ENCODE measurements around the gene RNFT1.
"Not testable (repeated sequence)": the region's sequence is repeated elsewhere in the genome, so short reads cannot be mapped to it uniquely, and the experiment has no call there.

RNFT1 gene

DNA sequence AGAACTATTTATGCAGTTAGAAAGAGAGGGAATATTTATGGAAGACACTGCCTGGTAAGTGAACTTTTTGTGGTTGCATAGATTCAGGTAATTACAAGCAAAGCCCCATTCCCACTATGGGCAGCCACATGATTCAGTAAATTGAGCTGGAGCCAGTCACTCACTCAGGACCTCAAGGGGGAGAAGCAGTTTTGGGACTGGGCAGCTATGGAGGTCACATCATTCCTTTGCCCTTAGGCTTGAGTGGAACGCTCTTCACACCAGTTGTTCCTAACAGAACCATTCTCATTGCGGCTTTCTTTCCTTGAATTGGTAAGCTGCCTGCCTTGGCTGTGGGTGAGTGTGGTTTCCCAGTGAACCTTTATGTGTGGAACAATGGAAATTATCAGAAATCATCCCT lies 34.4 kb downstream of the RNFT1 start:
- not testable (repeated sequence) for H3K4me1 ChIP-seq (ENCODE audit: low read depth, poor library complexity, severe bottlenecking); H3K27me3 ChIP-seq (ENCODE audit: insufficient read depth, low read depth); H4K20me1 ChIP-seq (ENCODE audit: insufficient read depth); H2AFZ ChIP-seq (ENCODE audit: low read depth); H3K36me3 ChIP-seq (ENCODE audit: insufficient read depth); H3K4me2 ChIP-seq; H3K4me3 ChIP-seq (IDR thresholded peaks at IDR 0.05; ENCODE audit: insufficient read depth, low read depth, low read length); H3K27ac ChIP-seq; H3K9ac ChIP-seq; H3K79me2 ChIP-seq (ENCODE audit: insufficient read depth, low read depth)

DNA sequence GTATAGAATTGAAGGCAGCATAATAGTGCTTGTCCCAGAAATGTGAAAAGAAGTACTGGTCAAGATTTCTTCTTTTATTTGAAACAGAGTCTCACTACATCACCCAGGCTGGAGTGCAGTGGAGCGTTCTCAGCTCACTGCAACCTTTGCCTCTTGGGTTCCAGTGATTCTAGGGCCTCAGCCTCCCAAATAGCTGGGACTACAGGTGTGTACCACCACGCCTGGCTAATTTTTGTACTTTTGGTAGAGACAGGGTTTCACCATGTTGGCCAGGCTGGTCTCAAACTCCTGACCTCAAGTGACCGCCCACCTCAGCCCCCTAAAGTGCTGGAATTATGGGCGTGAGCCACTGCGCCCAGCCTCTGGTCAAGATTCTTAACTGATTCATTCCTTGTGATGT lies 43.9 kb downstream of the RNFT1 start:
- not testable (repeated sequence) for H3K4me2 ChIP-seq; H3K79me2 ChIP-seq (ENCODE audit: insufficient read depth, low read depth); H3K36me3 ChIP-seq (ENCODE audit: insufficient read depth)

DNA sequence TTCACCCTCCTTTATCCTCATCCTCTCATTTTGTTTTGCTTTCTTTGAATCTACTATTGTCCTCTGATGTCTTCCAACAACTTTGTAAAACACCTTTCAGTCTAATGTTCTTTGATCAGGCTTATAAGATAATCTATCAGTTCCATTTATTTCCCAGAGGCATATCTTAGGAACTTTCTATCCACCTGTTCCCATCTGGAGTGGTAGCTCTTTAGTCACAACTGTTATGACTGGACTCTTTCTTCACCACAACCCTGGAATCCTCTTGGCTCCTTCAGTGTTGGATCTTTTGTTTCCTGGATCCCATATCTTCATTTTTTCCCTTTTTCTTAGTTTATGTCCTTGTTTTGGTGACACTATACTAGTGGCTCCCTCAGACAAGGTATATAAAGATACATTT lies 48.1 kb downstream of the RNFT1 start:
- H3K9ac ChIP-seq, result no peak overlapping the region

More for the DNA sequence above, 43.9 kb downstream of the RNFT1 start:
- H2AFZ ChIP-seq (ENCODE audit: low read depth); H3K27ac ChIP-seq; H3K27me3 ChIP-seq (ENCODE audit: insufficient read depth, low read depth); H4K20me1 ChIP-seq (ENCODE audit: insufficient read depth); H3K9ac ChIP-seq; H3K4me1 ChIP-seq (ENCODE audit: low read depth, poor library complexity, severe bottlenecking); H3K4me3 ChIP-seq (IDR thresholded peaks at IDR 0.05; ENCODE audit: insufficient read depth, low read depth, low read length): not testable (repeated sequence)

DNA sequence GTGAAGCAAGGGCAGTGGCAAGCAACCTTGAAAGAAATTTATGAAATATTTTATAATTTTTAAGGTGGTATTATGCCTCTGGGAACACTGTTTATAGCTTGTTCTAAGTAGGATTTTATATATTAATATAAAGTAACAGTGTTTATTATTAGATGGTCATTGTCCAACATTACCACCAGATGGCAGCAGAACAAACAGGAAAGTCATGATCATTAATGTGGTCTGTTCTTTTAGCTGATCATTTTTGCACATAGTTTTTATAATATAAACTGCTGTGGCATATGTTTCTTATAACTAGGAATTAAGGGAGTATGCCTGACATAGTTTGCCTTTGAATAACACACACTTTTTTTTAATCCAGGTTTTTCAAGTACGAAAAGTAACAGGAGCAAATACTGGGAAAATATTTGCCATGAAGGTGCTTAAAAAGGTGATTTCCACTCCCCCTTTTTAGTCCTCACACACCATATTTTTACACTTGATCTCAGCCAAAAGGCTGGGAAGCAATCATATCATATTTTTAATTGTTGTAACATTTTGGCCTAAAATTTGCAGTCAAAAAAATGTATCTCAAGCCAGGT lies 50.2 kb downstream of the RNFT1 start:
- Histone ChIP-seq H3K36me3 (ENCODE audit: insufficient read depth) (no peaks in the 10 kb centered on the region; the same call in 1 of the 2 replicates), H3K9ac (no peak overlapping the region)

More for the DNA sequence above, 48.1 kb downstream of the RNFT1 start:
- TF ChIP-seq, protein P1, sequence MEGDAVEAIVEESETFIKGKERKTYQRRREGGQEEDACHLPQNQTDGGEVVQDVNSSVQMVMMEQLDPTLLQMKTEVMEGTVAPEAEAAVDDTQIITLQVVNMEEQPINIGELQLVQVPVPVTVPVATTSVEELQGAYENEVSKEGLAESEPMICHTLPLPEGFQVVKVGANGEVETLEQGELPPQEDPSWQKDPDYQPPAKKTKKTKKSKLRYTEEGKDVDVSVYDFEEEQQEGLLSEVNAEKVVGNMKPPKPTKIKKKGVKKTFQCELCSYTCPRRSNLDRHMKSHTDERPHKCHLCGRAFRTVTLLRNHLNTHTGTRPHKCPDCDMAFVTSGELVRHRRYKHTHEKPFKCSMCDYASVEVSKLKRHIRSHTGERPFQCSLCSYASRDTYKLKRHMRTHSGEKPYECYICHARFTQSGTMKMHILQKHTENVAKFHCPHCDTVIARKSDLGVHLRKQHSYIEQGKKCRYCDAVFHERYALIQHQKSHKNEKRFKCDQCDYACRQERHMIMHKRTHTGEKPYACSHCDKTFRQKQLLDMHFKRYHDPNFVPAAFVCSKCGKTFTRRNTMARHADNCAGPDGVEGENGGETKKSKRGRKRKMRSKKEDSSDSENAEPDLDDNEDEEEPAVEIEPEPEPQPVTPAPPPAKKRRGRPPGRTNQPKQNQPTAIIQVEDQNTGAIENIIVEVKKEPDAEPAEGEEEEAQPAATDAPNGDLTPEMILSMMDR (conservative IDR thresholded peaks at IDR 0.05; ENCODE audit: low read depth, low read length), result no peak
- Histone ChIP-seq H3K27me3 (ENCODE audit: insufficient read depth, low read depth) (no peaks in the 10 kb centered on the region), H4K20me1 (ENCODE audit: insufficient read depth) (no peaks in the 10 kb centered on the region), H3K4me3 (IDR thresholded peaks at IDR 0.05; ENCODE audit: insufficient read depth, low read depth, low read length) (no peak overlapping the region), H3K4me1 (ENCODE audit: low read depth, poor library complexity, severe bottlenecking) (peaks cover 21% of the 10 kb centered on the region), H3K27ac (no peak overlapping the region), H3K4me2 (no peak overlapping the region), H2AFZ (ENCODE audit: low read depth) (no peak overlapping the region), H3K36me3 (ENCODE audit: insufficient read depth) (no peaks in the 10 kb centered on the region; the same call in 1 of the 2 replicates), H3K79me2 (ENCODE audit: insufficient read depth, low read depth) (no peaks in the 10 kb centered on the region; the same call in 1 of the 2 replicates)

DNA sequence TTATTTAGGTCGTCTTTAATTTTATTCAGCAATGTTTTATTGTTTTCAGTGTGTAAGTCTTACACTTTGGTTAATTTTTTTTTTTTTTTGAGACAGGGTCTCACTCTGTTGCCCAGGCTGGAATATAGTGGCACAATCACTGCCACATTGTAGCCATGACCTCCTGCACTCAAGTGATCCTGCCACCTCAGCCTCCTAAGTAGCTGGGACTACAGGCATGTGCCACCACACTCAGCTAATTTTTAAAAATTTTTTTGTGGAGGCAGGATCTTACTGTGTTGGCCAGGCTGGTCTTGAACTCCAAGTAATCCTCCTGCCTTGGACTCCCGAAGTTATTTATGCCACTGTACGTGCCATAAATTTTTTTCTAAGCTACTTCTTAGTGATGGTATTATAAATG lies 57.1 kb downstream of the RNFT1 start:
- Histone ChIP-seq H4K20me1 (ENCODE audit: insufficient read depth) (peaks cover 5% of the 10 kb centered on the region; the same call in 1 of the 2 replicates), H2AFZ (ENCODE audit: low read depth) (no peak overlapping the region), H3K4me2 (no peak overlapping the region), H3K4me3 (IDR thresholded peaks at IDR 0.05; ENCODE audit: insufficient read depth, low read depth, low read length) (no peak overlapping the region), H3K79me2 (ENCODE audit: insufficient read depth, low read depth) (peaks cover 67% of the 10 kb centered on the region), H3K36me3 (ENCODE audit: insufficient read depth) (no peaks in the 10 kb centered on the region; the same call in 1 of the 2 replicates), H3K4me1 (ENCODE audit: low read depth, poor library complexity, severe bottlenecking) (no peaks in the 10 kb centered on the region), H3K27ac (no peak overlapping the region), H3K9ac (no peak overlapping the region), H3K27me3 (ENCODE audit: insufficient read depth, low read depth) (no peaks in the 10 kb centered on the region)
- TF ChIP-seq, protein P1 (conservative IDR thresholded peaks at IDR 0.05; ENCODE audit: low read depth, low read length), result no peak

More for the DNA sequence above, 50.2 kb downstream of the RNFT1 start:
- Histone ChIP-seq H3K27ac (no peak overlapping the region), H2AFZ (ENCODE audit: low read depth) (no peak overlapping the region), H3K4me1 (ENCODE audit: low read depth, poor library complexity, severe bottlenecking) (peaks cover 21% of the 10 kb centered on the region), H3K79me2 (ENCODE audit: insufficient read depth, low read depth) (peaks cover 9% of the 10 kb centered on the region; the same call in 1 of the 2 replicates), H3K4me2 (no peak overlapping the region), H3K4me3 (IDR thresholded peaks at IDR 0.05; ENCODE audit: insufficient read depth, low read depth, low read length) (no peak overlapping the region), H4K20me1 (ENCODE audit: insufficient read depth) (no peaks in the 10 kb centered on the region), H3K27me3 (ENCODE audit: insufficient read depth, low read depth) (no peaks in the 10 kb centered on the region)
- TF ChIP-seq, protein P1 (conservative IDR thresholded peaks at IDR 0.05; ENCODE audit: low read depth, low read length), result peak; percentile 67
